ENCODE measurements around the gene DNAJB14. TPM values are rescaled to one million over a fixed set of nuclear protein-coding genes. Genes with fewer than 3 reads are reported as not detected.

Gene DNAJB14
- total RNA-seq, 1 experiment from 2014 or later = 18.9 TPM

DNA sequence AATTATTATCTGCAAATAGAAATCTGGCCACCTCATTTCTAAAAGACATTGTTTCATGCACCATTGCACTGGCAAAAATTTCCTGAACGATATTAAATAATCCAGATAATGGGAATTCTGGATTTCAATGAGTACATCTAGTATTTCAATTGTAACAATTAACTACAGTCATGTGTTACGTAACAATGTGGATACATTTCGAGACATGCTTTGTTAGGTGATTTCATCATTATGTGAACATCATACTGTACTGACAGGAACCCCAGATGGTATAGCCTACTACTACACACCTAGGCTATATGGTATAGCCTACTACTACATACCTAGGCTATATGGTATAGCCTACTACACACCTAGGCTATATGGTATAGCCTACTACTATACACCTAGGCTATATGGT lies 67.0 kb downstream of the DNAJB14 start:
- Histone ChIP-seq H3K4me2 (ENCODE audit: low read length) (no peak overlapping the region), H3K79me2 (ENCODE audit: low read length) (no peaks in the 10 kb centered on the region), H3F3A (ENCODE audit: low read length, unreplicated experiment) (no peaks in the 10 kb centered on the region), H3K27ac (ENCODE audit: low read length) (no peak overlapping the region), H3K4me1 (ENCODE audit: insufficient read depth, low read length) (no peaks in the 10 kb centered on the region), H3K9me3 (ENCODE audit: low read length) (no peaks in the 10 kb centered on the region), H4K20me1 (ENCODE audit: low read length) (no peaks in the 10 kb centered on the region), H3K9ac (ENCODE audit: low read length) (no peak overlapping the region), H3K27me3 (ENCODE audit: low read length) (no peaks in the 10 kb centered on the region), H3K4me3 (ENCODE audit: low read length) (no peak overlapping the region), H3K36me3 (ENCODE audit: low read depth, low read length) (peaks cover 20% of the 10 kb centered on the region; the same call in 1 of the 2 replicates), H2AFZ (ENCODE audit: low read length) (no peak overlapping the region), H3K9me2 (replicated peaks; ENCODE audit: low read length) (no peaks in the 10 kb centered on the region)
- ATAC-seq (no peak), DNase-seq (no peak)
- intact Hi-C loops (cut with micrococcal nuclease) = no loop called here
- BruUV-seq (replicated peaks) = no TSS peak
- TF ChIP-seq EZH2phosphoT487 (IDR thresholded peaks at IDR 0.05; ENCODE audit: borderline replicate concordance, low read length) (no peak), EZH2 (IDR thresholded peaks at IDR 0.05; ENCODE audit: low read length, unreplicated experiment) (no peak)
- TF ChIP-seq, protein P1, sequence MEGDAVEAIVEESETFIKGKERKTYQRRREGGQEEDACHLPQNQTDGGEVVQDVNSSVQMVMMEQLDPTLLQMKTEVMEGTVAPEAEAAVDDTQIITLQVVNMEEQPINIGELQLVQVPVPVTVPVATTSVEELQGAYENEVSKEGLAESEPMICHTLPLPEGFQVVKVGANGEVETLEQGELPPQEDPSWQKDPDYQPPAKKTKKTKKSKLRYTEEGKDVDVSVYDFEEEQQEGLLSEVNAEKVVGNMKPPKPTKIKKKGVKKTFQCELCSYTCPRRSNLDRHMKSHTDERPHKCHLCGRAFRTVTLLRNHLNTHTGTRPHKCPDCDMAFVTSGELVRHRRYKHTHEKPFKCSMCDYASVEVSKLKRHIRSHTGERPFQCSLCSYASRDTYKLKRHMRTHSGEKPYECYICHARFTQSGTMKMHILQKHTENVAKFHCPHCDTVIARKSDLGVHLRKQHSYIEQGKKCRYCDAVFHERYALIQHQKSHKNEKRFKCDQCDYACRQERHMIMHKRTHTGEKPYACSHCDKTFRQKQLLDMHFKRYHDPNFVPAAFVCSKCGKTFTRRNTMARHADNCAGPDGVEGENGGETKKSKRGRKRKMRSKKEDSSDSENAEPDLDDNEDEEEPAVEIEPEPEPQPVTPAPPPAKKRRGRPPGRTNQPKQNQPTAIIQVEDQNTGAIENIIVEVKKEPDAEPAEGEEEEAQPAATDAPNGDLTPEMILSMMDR (conservative IDR thresholded peaks at IDR 0.05; ENCODE audit: low read depth, low read length) = no peak
- POLR2A ChIA-PET (ENCODE audit: unreplicated experiment) = no interaction called here
- CTCF ChIA-PET = no interaction called here

DNA sequence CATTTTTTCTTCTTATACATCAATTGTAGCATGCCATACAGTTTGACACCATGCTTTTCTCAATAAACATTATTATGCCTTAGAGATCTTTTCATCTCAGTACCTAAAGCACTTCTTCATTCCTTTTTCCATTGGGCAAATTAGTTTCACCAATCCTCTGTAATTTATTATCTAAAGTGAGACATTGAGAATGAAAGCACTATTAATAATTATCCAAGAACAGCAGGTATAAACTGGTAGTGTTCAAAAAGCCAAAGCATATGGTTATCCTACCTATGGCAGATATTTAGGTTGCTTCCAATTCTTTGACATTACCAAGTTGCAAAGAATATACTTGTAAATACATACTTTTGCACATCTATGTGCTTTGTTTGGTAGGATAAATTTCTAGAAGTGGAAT lies 67.8 kb downstream of the DNAJB14 start:
- H3K27me3 ChIP-seq (ENCODE audit: low read length) = no peaks in the 10 kb centered on the region
- no peaks in the 10 kb centered on the region for H3K79me2 ChIP-seq (ENCODE audit: low read length)
- no peaks in the 10 kb centered on the region for H4K20me1 ChIP-seq (ENCODE audit: low read length)
- H3K4me2 ChIP-seq (ENCODE audit: low read length) = no peak overlapping the region
- TF ChIP-seq EZH2 (IDR thresholded peaks at IDR 0.05; ENCODE audit: low read length, unreplicated experiment) = no peak
- TF ChIP-seq, protein P1 (conservative IDR thresholded peaks at IDR 0.05; ENCODE audit: low read depth, low read length) = no peak
- no peak for TF ChIP-seq EZH2phosphoT487 (IDR thresholded peaks at IDR 0.05; ENCODE audit: borderline replicate concordance, low read length)
- H3K4me1 ChIP-seq (ENCODE audit: insufficient read depth, low read length) = no peaks in the 10 kb centered on the region
- intact Hi-C loops (cut with micrococcal nuclease) = no loop called here
- no peak overlapping the region for H2AFZ ChIP-seq (ENCODE audit: low read length)
- H3K36me3 ChIP-seq (ENCODE audit: low read depth, low read length) = peaks cover 16% of the 10 kb centered on the region; the same call in 1 of the 2 replicates
- no peaks in the 10 kb centered on the region for H3K9me3 ChIP-seq (ENCODE audit: low read length)
- H3K27ac ChIP-seq (ENCODE audit: low read length) = no peak overlapping the region
- POLR2A ChIA-PET (ENCODE audit: unreplicated experiment) = no interaction called here
- ATAC-seq (no peak), DNase-seq (no peak)
- CTCF ChIA-PET = no interaction called here
- BruUV-seq (replicated peaks) = no TSS peak
- H3K9ac ChIP-seq (ENCODE audit: low read length) = no peak overlapping the region
- H3F3A ChIP-seq (ENCODE audit: low read length, unreplicated experiment) = no peaks in the 10 kb centered on the region
- H3K4me3 ChIP-seq (ENCODE audit: low read length) = no peak overlapping the region
- no peaks in the 10 kb centered on the region for H3K9me2 ChIP-seq (replicated peaks; ENCODE audit: low read length)

DNA sequence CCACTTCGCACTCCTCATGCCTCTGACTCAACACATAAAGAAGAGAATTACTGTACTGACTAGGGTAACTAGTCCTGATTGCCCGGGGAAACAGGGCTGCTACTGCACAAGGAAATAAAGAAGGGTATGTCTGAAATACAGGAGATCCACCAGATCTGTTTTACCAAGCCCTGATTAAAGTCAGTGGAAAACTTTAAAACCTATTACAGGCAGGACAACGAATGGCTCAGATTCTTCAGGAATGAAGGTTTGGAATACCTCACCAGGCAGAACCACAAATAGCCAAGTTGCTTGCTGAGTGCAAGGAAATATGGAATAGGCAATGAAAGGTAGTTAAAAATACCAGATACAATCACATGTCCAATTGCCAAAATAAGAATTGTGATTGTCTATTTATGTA lies 69.5 kb downstream of the DNAJB14 start:
- H4K20me1 ChIP-seq (ENCODE audit: low read length) = no peaks in the 10 kb centered on the region
- H3K4me3 ChIP-seq (ENCODE audit: low read length) = no peak overlapping the region
- H2AFZ ChIP-seq (ENCODE audit: low read length) = no peak overlapping the region
- no peaks in the 10 kb centered on the region for H3K27me3 ChIP-seq (ENCODE audit: low read length)
- TF ChIP-seq EZH2phosphoT487 (IDR thresholded peaks at IDR 0.05; ENCODE audit: borderline replicate concordance, low read length) (no peak), EZH2 (IDR thresholded peaks at IDR 0.05; ENCODE audit: low read length, unreplicated experiment) (no peak)
- TF ChIP-seq, protein P1 (conservative IDR thresholded peaks at IDR 0.05; ENCODE audit: low read depth, low read length) = no peak
- ChIA-PET CTCF (no interaction called here), POLR2A (ENCODE audit: unreplicated experiment) (no interaction called here)
- no peak overlapping the region for H3K9ac ChIP-seq (ENCODE audit: low read length)
- H3K4me1 ChIP-seq (ENCODE audit: insufficient read depth, low read length) = no peaks in the 10 kb centered on the region
- intact Hi-C loops (cut with micrococcal nuclease) = no loop called here
- no peak for DNase-seq
- no peak overlapping the region for H3K27ac ChIP-seq (ENCODE audit: low read length)
- H3K4me2 ChIP-seq (ENCODE audit: low read length) = no peak overlapping the region
- H3K9me2 ChIP-seq (replicated peaks; ENCODE audit: low read length) = no peaks in the 10 kb centered on the region
- BruUV-seq (replicated peaks) = no TSS peak
- no peak for ATAC-seq
- no peaks in the 10 kb centered on the region for H3K79me2 ChIP-seq (ENCODE audit: low read length)
- peaks cover 12% of the 10 kb centered on the region; the same call in 1 of the 2 replicates for H3K36me3 ChIP-seq (ENCODE audit: low read depth, low read length)
- no peaks in the 10 kb centered on the region for H3F3A ChIP-seq (ENCODE audit: low read length, unreplicated experiment)
- H3K9me3 ChIP-seq (ENCODE audit: low read length) = no peaks in the 10 kb centered on the region
